HepG2 (cell line): ENCODE measurements around the gene MAP4K3. TPM values are rescaled to one million over a fixed set of nuclear protein-coding genes. Genes with fewer than 3 reads are reported as not detected.

Source experiments
- ATAC-seq: fragments of 200-7000 bp; cut with Tn5 transposase; 3 replicates; pipeline ENCODE4 v1.9.1; 2020; ENCODE audit warnings: mild to moderate bottlenecking, moderate library complexity
- BruUV-seq: library from RNA; stranded (reverse); fragments of 400-500 nt; replicated peaks from 2 replicates; lab custom pipeline; 2021; lab: Mats Ljungman, UMichigan
- CTCF ChIA-PET: fragments of 300-600 bp; formaldehyde crosslinking; extraction: SDS; loops from one replicate; lab custom pipeline; 2021; ENCODE audit warnings: low total read pairs, inconsistent platforms, low intra/inter-chr PET ratio; lab: Yijun Ruan, JAX
- POLR2A ChIA-PET: fragments of 350-600 bp; sonication (Branson Sonifier 250); formaldehyde crosslinking; loops from one replicate; lab custom pipeline; 2020; ENCODE audit warnings: antibody characterized with exemption, inconsistent platforms; lab: Yijun Ruan, JAX
- DNase-seq: peaks from one replicate; pipeline ENCODE4 v3.0.0-alpha.2; 2015; ENCODE audit warnings: low spot score
- FAIRE-seq: peaks from 3 replicates; lab custom pipeline; 2011; peaks lifted over from hg19 to GRCh38; lab: Jason Lieb, UNC
- H2AFZ ChIP-seq: one replicate; pipeline ENCODE4 v1.6.1; 2011; ENCODE audit warnings: low read length, inconsistent platforms
- H3K27ac ChIP-seq: fragments of 300-600 bp; 3 replicates; pipeline ENCODE4 v1.8.0; 2011; ENCODE audit warnings: mixed run types, mild to moderate bottlenecking, mixed read lengths, low read length, inconsistent platforms; ENCODE audit not compliant: insufficient read depth; ENCODE audit errors: extremely low read length
- H3K27me3 ChIP-seq, 2 experiments: fragments of 200-600 bp in 1 of 2; 2 replicates in 1 of 2; 3 replicates in 1 of 2; pipeline versions ENCODE4 v1.6.0 to v1.8.0; 2011; ENCODE audit warnings: low read length in 2 of 2, mild to moderate bottlenecking in 2 of 2, moderate library complexity in 2 of 2, inconsistent platforms in 1 of 2; ENCODE audit not compliant: insufficient read depth in 2 of 2, control insufficient read depth in 1 of 2
- H3K36me3 ChIP-seq, 2 experiments: fragments of 200-600 bp in 1 of 2; replicated peaks in 1 of 2; 2 replicates in 1 of 2; 3 replicates in 1 of 2; pipeline versions ENCODE4 v1.5.1 to v1.8.0; 2011; ENCODE audit warnings: low read length in 2 of 2, inconsistent platforms in 1 of 2; ENCODE audit not compliant: insufficient read depth in 2 of 2, control insufficient read depth in 1 of 2
- H3K4me1 ChIP-seq: 2 replicates; pipeline ENCODE4 v1.5.1; 2012; ENCODE audit warnings: low read length, inconsistent platforms; ENCODE audit not compliant: insufficient read depth
- H3K4me2 ChIP-seq: 2 replicates; pipeline ENCODE4 v1.6.0; 2011; ENCODE audit warnings: low read depth, low read length, inconsistent platforms
- H3K4me3 ChIP-seq, 3 experiments: fragments of 200-600 bp in 1 of 3; sonication (generic), shearing (Covaris generic) in 1 of 3; replicated peaks in 1 of 3; 2 replicates each; pipeline ENCODE4 v1.5.1; 2011 to 2016; ENCODE audit warnings: low read length in 3 of 3, inconsistent platforms in 2 of 3, low read depth in 2 of 3, mild to moderate bottlenecking in 2 of 3, control low read depth in 1 of 3, mixed read lengths in 1 of 3; ENCODE audit not compliant: insufficient read depth in 1 of 3
- H3K79me2 ChIP-seq: one replicate; pipeline ENCODE4 v1.6.1; 2011; ENCODE audit warnings: low read length, inconsistent platforms; ENCODE audit not compliant: insufficient read depth
- H3K9ac ChIP-seq: 2 replicates; pipeline ENCODE4 v1.6.0; 2011; ENCODE audit warnings: mild to moderate bottlenecking, low read depth, low read length, inconsistent platforms; ENCODE audit not compliant: insufficient read depth
- H3K9me3 ChIP-seq: 2 replicates; pipeline ENCODE4 v1.5.1; 2012; ENCODE audit warnings: mild to moderate bottlenecking, low read length
- H4K20me1 ChIP-seq: 2 replicates; pipeline ENCODE4 v1.6.0; 2011; ENCODE audit warnings: inconsistent platforms, mild to moderate bottlenecking, low read length, moderate library complexity; ENCODE audit not compliant: insufficient read depth
- CREB1 ChIP-seq, 2 experiments: fragments of 450-650 bp in 1 of 2; IDR thresholded peaks; 2 replicates each; pipeline ENCODE4 v1.6.1; 2016 to 2017; ENCODE audit warnings: control low read depth in 1 of 2, mild to moderate bottlenecking in 1 of 2, missing compliant biosample characterization in 1 of 2, missing genetic modification characterization in 1 of 2
- EP300 ChIP-seq, 3 experiments: sonication (generic) in 1 of 3; formaldehyde crosslinking in 1 of 3; IDR thresholded peaks; 2 replicates each; pipeline versions ENCODE4 v1.5.1 to v1.6.1; 2011 to 2020; ENCODE audit warnings: low read depth in 2 of 3, low read length in 2 of 3, borderline replicate concordance in 1 of 3, improper control_type of control experiment in 1 of 3, mild to moderate bottlenecking in 1 of 3, missing genetic modification reagents in 1 of 3, moderate library complexity in 1 of 3
- GRHL1 ChIP-seq: sonication (generic); formaldehyde crosslinking; conservative IDR thresholded peaks from 2 replicates; pipeline ENCODE4 v1.8.0; 2022; ENCODE audit warnings: missing genetic modification reagents
- HMG20A ChIP-seq: IDR thresholded peaks from 2 replicates; pipeline ENCODE4 v1.6.1; 2016; ENCODE audit warnings: borderline replicate concordance
- MED1 ChIP-seq: sonication (generic); formaldehyde crosslinking; IDR thresholded peaks from 2 replicates; pipeline ENCODE4 v1.4.0; 2020; ENCODE audit warnings: missing genetic modification reagents
- PAXIP1 ChIP-seq: sonication (generic); formaldehyde crosslinking; conservative IDR thresholded peaks from 2 replicates; pipeline ENCODE4 v1.4.0; 2020; ENCODE audit warnings: mild to moderate bottlenecking, missing genetic modification reagents, moderate library complexity
- ZNF12 ChIP-seq: sonication (generic); formaldehyde crosslinking; IDR thresholded peaks from 2 replicates; pipeline ENCODE4 v1.5.0; 2020; ENCODE audit warnings: missing genetic modification reagents
- ZNF570 ChIP-seq: sonication (generic); formaldehyde crosslinking; IDR thresholded peaks from 2 replicates; pipeline ENCODE4 v1.4.0; 2020; ENCODE audit warnings: mild to moderate bottlenecking, missing genetic modification reagents, borderline replicate concordance
- ZNF605 ChIP-seq: sonication (generic); formaldehyde crosslinking; IDR thresholded peaks from 2 replicates; pipeline ENCODE4 v1.8.0; 2022; ENCODE audit warnings: mild to moderate bottlenecking, missing genetic modification reagents
- ZNF607 ChIP-seq: sonication (generic); formaldehyde crosslinking; IDR thresholded peaks from 2 replicates; pipeline ENCODE4 v1.5.1; 2020; ENCODE audit warnings: missing genetic modification reagents, mild to moderate bottlenecking, borderline replicate concordance
- ZSCAN20 ChIP-seq: sonication (generic); formaldehyde crosslinking; IDR thresholded peaks from 2 replicates; pipeline ENCODE4 v1.4.0; 2020; ENCODE audit warnings: missing genetic modification reagents, mild to moderate bottlenecking, borderline replicate concordance
- whole genome bisulfite sequencing: methylation state at CpG from one replicate; pipeline ENCODE4 v1.1.6; 2017; ENCODE audit warnings: low lambda C conversion rate; 5-methylcytosine and 5-hydroxymethylcytosine counted together
- in situ Hi-C: cut with HindIII; loops from 2 replicates; pipeline ENCODE4 v1.10.0; 2017; ENCODE audit warnings: low pct_unique_long_range_greater_than_20kb; ENCODE audit not compliant: extremely low pct_ligation_motif_present
- intact Hi-C: fragments of 100-400 bp; cut with micrococcal nuclease; formaldehyde crosslinking; loops from one replicate; pipeline ENCODE4 v1.10.0; 2022; ENCODE audit not compliant: unreplicated experiment
- polyA plus RNA-seq, 8 experiments: library from polyadenylated mRNA; depleted of rRNA in 3 of 8; stranded (reverse) in 7 of 8; unstranded in 1 of 8; fragments of >200 nt; fragmentation: Illumina TruSeq in 4 of 8; extraction: Trizol in 4 of 8; gene quantifications; 2 replicates each; pipeline versions ENCODE4 v1.2.1 to v1.2.3, GENCODE V29; 2011 to 2016; ENCODE audit warnings: low read depth in 4 of 8, missing spikeins in 1 of 8, mixed read lengths in 1 of 8; ENCODE audit not compliant: insufficient read depth in 1 of 8
- total RNA-seq, 5 experiments: library from RNA; depleted of rRNA; stranded (reverse); fragments of >200 nt; fragmentation: Illumina TruSeq; extraction: Trizol; gene quantifications; 2 replicates each; pipeline ENCODE4 v1.2.3, GENCODE V29; 2016; ENCODE audit warnings: low read depth in 1 of 5

MAP4K3 gene
- total and polyA plus RNA-seq, 2 of the 13 experiments (the other 11 are each of a cell fraction or from before 2014, with no cell fraction given) = 45.9 to 53.2 TPM

GRCh38 chr2:39470580-39470979 lies 33.5 kb upstream of the MAP4K3 start:
- POLR2A ChIA-PET = interaction anchor here (0.8 to 2.5 kb wide), 8 partner anchors 9 to 91 kb away, joined by 3 to 24 read pairs (median 8); partner anchors contain the start of gene MAP4K3
- Histone ChIP-seq H2AFZ (no peak overlapping the region), H3K9me3 (no peaks in the 10 kb centered on the region), H3K9ac (no peak overlapping the region), H4K20me1 (no peaks in the 10 kb centered on the region), H3K79me2 (no peaks in the 10 kb centered on the region), H3K4me2 (no peak overlapping the region), H3K27ac (peak overlapping the region; percentile 54), H3K36me3 (peaks cover 0 to 7% of the 10 kb centered on the region in 2 experiments; a peak in 1 of 5 replicates), H3K4me3 (no peak overlapping the region), H3K4me1 (peaks cover 38% of the 10 kb centered on the region), H3K27me3 (no peaks in the 10 kb centered on the region)
- CTCF ChIA-PET = no interaction called here
- in situ Hi-C loops (no loop called here), intact Hi-C loops (loop anchor here (1.0 kb wide), 1 partner anchor 33 kb away; the partner anchor contains the start of gene MAP4K3)
- BruUV-seq = no TSS peak
- FAIRE-seq (no peak), ATAC-seq (no peak), DNase-seq (no peak)
- TF ChIP-seq ZNF605 (CRISPR knock-in tag) (no peak), ZSCAN20 (CRISPR knock-in tag) (no peak), ZNF570 (no peak)
- WGBS = 96% methylated on average over 3 of the region's 3 CpGs

GRCh38 chr2:39469807-39470206 lies 32.7 kb upstream of the MAP4K3 start:
- Histone ChIP-seq H3K27me3 (no peaks in the 10 kb centered on the region), H2AFZ (no peak overlapping the region), H3K9ac (peak overlapping the region; percentile 28; the same call in 1 of the 2 replicates), H3K27ac (peak overlapping the region; percentile 54), H3K4me1 (peaks cover 38% of the 10 kb centered on the region), H3K79me2 (no peaks in the 10 kb centered on the region), H3K36me3 (peaks cover 0 to 4% of the 10 kb centered on the region in 2 experiments; a peak in 1 of 5 replicates), H4K20me1 (no peaks in the 10 kb centered on the region), H3K4me3 (peak overlapping the region in 2 of 3 experiments; percentile 27 to 35; a peak in 2 of 6 replicates), H3K9me3 (no peaks in the 10 kb centered on the region), H3K4me2 (peak overlapping the region; percentile 70)
- in situ Hi-C loops = no loop called here
- WGBS = 16% methylated on average over 3 of the region's 3 CpGs
- FAIRE-seq (peak; percentile 62), DNase-seq (peak; percentile 88), ATAC-seq (peak; percentile 98)
- no TSS peak for BruUV-seq
- intact Hi-C loops = loop anchor here (1.0 to 2.0 kb wide), 2 partner anchors 13 to 33 kb away; partner anchors contain the start of gene MAP4K3
- CTCF ChIA-PET = no interaction called here
- POLR2A ChIA-PET = interaction anchor here (0.8 to 3.2 kb wide), 11 partner anchors 10 to 90 kb away, joined by 3 to 40 read pairs (median 7); partner anchors contain the start of gene MAP4K3
- TF ChIP-seq ZNF12 (CRISPR knock-in tag) (peak; percentile 10; the same call in 1 of the 2 replicates), CREB1 (IDR thresholded peaks at IDR 0.05) (no peak), CREB1 (CRISPR knock-in tag; IDR thresholded peaks at IDR 0.05) (no peak), ZNF607 (no peak), HMG20A (CRISPR knock-in tag) (peak; percentile 57; the same call in 1 of the 2 replicates), EP300 (IDR thresholded peaks at IDR 0.05; ENCODE audit: low read depth in 2 of 2, low read length in 2 of 2) (no peak), EP300 (CRISPR knock-in tag; IDR thresholded peaks at IDR 0.05; ENCODE audit: borderline replicate concordance) (no peak), PAXIP1 (peak; percentile 57), GRHL1 (CRISPR knock-in tag) (no peak), MED1 (peak; percentile 63)
